Measurements from ENCODE around the gene ZNF48.

Gene ZNF48

DNA sequence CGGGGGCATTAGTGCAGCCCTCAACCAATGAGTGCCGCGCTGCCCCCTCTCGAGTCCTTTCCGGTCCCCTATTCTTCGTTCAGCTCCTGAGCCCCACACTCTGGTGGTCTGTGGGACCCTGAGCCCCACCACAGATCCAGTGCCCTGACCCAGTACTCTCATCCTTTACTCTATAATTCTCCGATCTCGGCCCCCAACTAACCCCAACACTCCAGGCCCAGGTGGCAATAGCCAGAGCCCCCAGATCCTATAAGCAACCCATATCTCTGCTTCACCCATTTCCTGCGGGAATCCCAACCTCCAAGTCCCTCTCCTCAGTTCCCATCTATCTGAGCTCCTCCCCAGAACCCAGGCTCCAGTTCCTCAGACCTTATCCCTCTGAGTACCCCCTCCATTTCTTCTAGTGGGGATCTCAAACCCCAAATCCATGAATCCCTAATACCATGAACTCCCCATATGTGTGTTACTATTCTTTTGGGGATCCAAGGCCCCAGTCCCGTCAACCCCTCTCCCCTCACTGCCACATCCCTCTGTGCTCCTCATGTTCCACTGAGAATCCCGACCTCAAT is 23.9 kb upstream of the ZNF48 start:
- peak overlapping the region; percentile 24 for H3K18ac ChIP-seq (ENCODE audit: low read length)
- H3K4me1 ChIP-seq (ENCODE audit: control insufficient read depth in 2 of 2, insufficient read depth in 1 of 2, low read depth in 1 of 2, low read length in 2 of 2), result peaks cover 23 to 27% of the 10 kb centered on the region in 2 donors
- no peaks in the 10 kb centered on the region for H3K9me3 ChIP-seq (replicated peaks in 1 of 2; ENCODE audit: control insufficient read depth in 2 of 2, insufficient read depth in 1 of 2, low read depth in 1 of 2, low read length in 2 of 2)
- peak overlapping the region; percentile 71 for H2AFZ ChIP-seq (ENCODE audit: low read length)
- no peak for DNase-seq (ENCODE audit: low spot score)
- no peak overlapping the region for H2BK15ac ChIP-seq (ENCODE audit: low read length)
- H3K4ac ChIP-seq (ENCODE audit: low read length), result no peak overlapping the region
- H3K27me3 ChIP-seq (ENCODE audit: control insufficient read depth in 3 of 3, insufficient read depth in 3 of 3, low read depth in 1 of 3, low read length in 3 of 3), result no peaks in the 10 kb centered on the region
- no peak overlapping the region for H3K14ac ChIP-seq (ENCODE audit: low read length)
- H3K36me3 ChIP-seq (replicated peaks in 1 of 2; ENCODE audit: control insufficient read depth in 2 of 2, insufficient read depth in 2 of 2, low read length in 2 of 2), result peaks cover 0 to 11% of the 10 kb centered on the region in 2 donors
- peak overlapping the region; percentile 77 for H3K27ac ChIP-seq (replicated peaks; ENCODE audit: low read length)
- H2BK120ac ChIP-seq (ENCODE audit: low read depth, low read length), result no peak overlapping the region
- peak overlapping the region; percentile 70 for H3K9ac ChIP-seq (ENCODE audit: low read depth, low read length, poor library complexity)
- no CpG with 5 or more reads among the region's 11 CpGs for WGBS, 2 donors (ENCODE audit: extremely low coverage in 2 of 2, insufficient read length in 2 of 2, insufficient replicate concordance in 1 of 2)
- H3K4me3 ChIP-seq (ENCODE audit: low read length in 2 of 2), result peak overlapping the region; percentile 28 to 38
- H2BK5ac ChIP-seq (ENCODE audit: low read length), result peak overlapping the region; percentile 84
- peak overlapping the region; percentile 83 for H3K4me2 ChIP-seq (ENCODE audit: insufficient read depth, low read length, poor library complexity, severe bottlenecking)
- H2BK12ac ChIP-seq (ENCODE audit: low read length), result no peak overlapping the region
- H3K23ac ChIP-seq (ENCODE audit: low read depth, low read length, poor library complexity), result no peak overlapping the region
- H3K79me1 ChIP-seq (ENCODE audit: low read depth, low read length), result peaks cover 10% of the 10 kb centered on the region
- H2AK5ac ChIP-seq (ENCODE audit: low read depth, low read length), result no peak overlapping the region
- H4K91ac ChIP-seq (ENCODE audit: low read depth, low read length, poor library complexity), result no peak overlapping the region
- H4K8ac ChIP-seq (ENCODE audit: low read depth, low read length), result no peak overlapping the region

DNA sequence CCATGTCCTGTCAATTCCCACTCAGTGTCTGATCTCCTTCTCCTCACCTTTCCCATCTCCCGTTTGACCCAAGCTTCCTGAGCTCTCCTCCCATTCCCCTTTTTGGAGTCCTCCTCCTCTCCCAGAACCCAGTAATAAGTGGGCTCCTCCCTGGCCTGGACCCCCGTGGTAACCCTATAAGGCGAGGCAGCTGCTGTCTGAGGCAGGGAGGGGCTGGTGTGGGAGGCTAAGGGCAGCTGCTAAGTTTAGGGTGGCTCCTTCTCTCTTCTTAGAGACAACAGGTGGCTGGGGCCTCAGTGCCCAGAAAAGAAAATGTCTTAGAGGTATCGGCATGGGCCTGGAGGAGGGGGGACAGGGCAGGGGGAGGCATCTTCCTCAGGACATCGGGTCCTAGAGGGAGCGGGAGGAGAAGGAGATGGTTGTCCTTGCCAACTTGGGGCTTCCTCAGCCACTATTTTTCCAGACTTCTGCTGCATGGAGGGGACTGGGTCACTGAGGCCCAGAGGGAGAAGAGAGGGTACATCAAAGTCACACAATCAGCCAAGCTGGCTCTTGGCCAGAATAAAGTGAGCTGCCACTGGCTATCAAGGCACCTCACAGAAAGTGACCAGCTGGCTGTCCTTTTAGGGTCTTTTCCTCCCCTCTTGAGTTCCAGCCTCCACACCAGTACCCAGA is 23.0 kb upstream of the ZNF48 start:
- Histone ChIP-seq H3K9ac (ENCODE audit: low read depth, low read length, poor library complexity) (peak overlapping the region; percentile 36), H4K8ac (ENCODE audit: low read depth, low read length) (no peak overlapping the region), H2BK12ac (ENCODE audit: low read length) (peak overlapping the region; percentile 64), H3K4ac (ENCODE audit: low read length) (no peak overlapping the region), H4K91ac (ENCODE audit: low read depth, low read length, poor library complexity) (no peak overlapping the region), H2AK5ac (ENCODE audit: low read depth, low read length) (peak overlapping the region; percentile 93), H2BK15ac (ENCODE audit: low read length) (peak overlapping the region; percentile 94), H2AFZ (ENCODE audit: low read length) (peak overlapping the region; percentile 7), H3K4me2 (ENCODE audit: insufficient read depth, low read length, poor library complexity, severe bottlenecking) (no peak overlapping the region), H3K23ac (ENCODE audit: low read depth, low read length, poor library complexity) (no peak overlapping the region), H3K4me3 (ENCODE audit: low read length in 2 of 2) (no peak overlapping the region), H3K14ac (ENCODE audit: low read length) (no peak overlapping the region), H2BK120ac (ENCODE audit: low read depth, low read length) (no peak overlapping the region), H3K9me3 (replicated peaks in 1 of 2; ENCODE audit: control insufficient read depth in 2 of 2, insufficient read depth in 1 of 2, low read depth in 1 of 2, low read length in 2 of 2) (no peaks in the 10 kb centered on the region), H3K36me3 (replicated peaks in 1 of 2; ENCODE audit: control insufficient read depth in 2 of 2, insufficient read depth in 2 of 2, low read length in 2 of 2) (peaks cover 0 to 4% of the 10 kb centered on the region in 2 donors), H2BK5ac (ENCODE audit: low read length) (peak overlapping the region; percentile 84), H3K27ac (replicated peaks; ENCODE audit: low read length) (no peak overlapping the region), H3K18ac (ENCODE audit: low read length) (no peak overlapping the region), H3K79me1 (ENCODE audit: low read depth, low read length) (peaks cover 10% of the 10 kb centered on the region), H3K4me1 (ENCODE audit: control insufficient read depth in 2 of 2, insufficient read depth in 1 of 2, low read depth in 1 of 2, low read length in 2 of 2) (peaks cover 26 to 32% of the 10 kb centered on the region in 2 donors), H3K27me3 (ENCODE audit: control insufficient read depth in 3 of 3, insufficient read depth in 3 of 3, low read depth in 1 of 3, low read length in 3 of 3) (no peaks in the 10 kb centered on the region)
- no peak for DNase-seq (ENCODE audit: low spot score)
- no CpG with 5 or more reads among the region's 6 CpGs for WGBS, 2 donors (ENCODE audit: extremely low coverage in 2 of 2, insufficient read length in 2 of 2, insufficient replicate concordance in 1 of 2)

DNA sequence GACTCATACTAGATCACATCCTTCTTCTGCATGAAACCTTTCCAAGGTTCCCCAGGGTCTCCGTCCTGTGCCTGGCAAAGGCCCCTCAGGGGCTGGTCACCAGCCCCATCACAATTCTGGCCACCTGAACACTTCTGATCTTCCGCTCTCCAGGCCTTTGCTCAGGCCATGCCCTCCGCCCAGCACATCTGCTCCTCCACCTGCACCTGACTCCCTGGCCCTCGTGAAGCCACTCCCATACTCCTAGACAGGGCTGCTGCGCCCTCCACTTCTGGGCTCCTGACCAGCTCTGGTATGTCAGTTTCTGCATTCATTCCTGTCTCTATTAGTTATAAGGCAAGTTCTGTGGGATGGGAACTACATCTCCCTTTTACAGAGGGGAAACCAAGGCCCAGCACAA is 22.5 kb upstream of the ZNF48 start:
- peak overlapping the region; percentile 57 for H2BK120ac ChIP-seq (ENCODE audit: low read depth, low read length)
- H3K18ac ChIP-seq (ENCODE audit: low read length), result no peak overlapping the region
- WGBS, 2 donors (ENCODE audit: extremely low coverage in 2 of 2, insufficient read length in 2 of 2, insufficient replicate concordance in 1 of 2), result no CpG with 5 or more reads among the region's 5 CpGs
- H3K14ac ChIP-seq (ENCODE audit: low read length), result no peak overlapping the region
- H2AFZ ChIP-seq (ENCODE audit: low read length), result no peak overlapping the region
- H3K36me3 ChIP-seq (replicated peaks in 1 of 2; ENCODE audit: control insufficient read depth in 2 of 2, insufficient read depth in 2 of 2, low read length in 2 of 2), result no peaks in the 10 kb centered on the region
- H2BK12ac ChIP-seq (ENCODE audit: low read length), result no peak overlapping the region
- no peak overlapping the region for H3K27ac ChIP-seq (replicated peaks; ENCODE audit: low read length)
- H2BK5ac ChIP-seq (ENCODE audit: low read length), result peak overlapping the region; percentile 84
- no peaks in the 10 kb centered on the region for H3K9me3 ChIP-seq (replicated peaks in 1 of 2; ENCODE audit: control insufficient read depth in 2 of 2, insufficient read depth in 1 of 2, low read depth in 1 of 2, low read length in 2 of 2)
- H3K4me1 ChIP-seq (ENCODE audit: control insufficient read depth in 2 of 2, insufficient read depth in 1 of 2, low read depth in 1 of 2, low read length in 2 of 2), result peaks cover 25 to 32% of the 10 kb centered on the region in 2 donors
- peak overlapping the region; percentile 94 for H2BK15ac ChIP-seq (ENCODE audit: low read length)
- H3K27me3 ChIP-seq (ENCODE audit: control insufficient read depth in 3 of 3, insufficient read depth in 3 of 3, low read depth in 1 of 3, low read length in 3 of 3), result no peaks in the 10 kb centered on the region
- no peak for DNase-seq (ENCODE audit: low spot score)
- H3K4me3 ChIP-seq (ENCODE audit: low read length in 2 of 2), result no peak overlapping the region
- H3K4ac ChIP-seq (ENCODE audit: low read length), result no peak overlapping the region
- H4K91ac ChIP-seq (ENCODE audit: low read depth, low read length, poor library complexity), result no peak overlapping the region
- peaks cover 9% of the 10 kb centered on the region for H3K79me1 ChIP-seq (ENCODE audit: low read depth, low read length)
- no peak overlapping the region for H3K23ac ChIP-seq (ENCODE audit: low read depth, low read length, poor library complexity)
- peak overlapping the region; percentile 24 for H3K9ac ChIP-seq (ENCODE audit: low read depth, low read length, poor library complexity)
- no peak overlapping the region for H3K4me2 ChIP-seq (ENCODE audit: insufficient read depth, low read length, poor library complexity, severe bottlenecking)
- H2AK5ac ChIP-seq (ENCODE audit: low read depth, low read length), result peak overlapping the region; percentile 93
- H4K8ac ChIP-seq (ENCODE audit: low read depth, low read length), result no peak overlapping the region

DNA sequence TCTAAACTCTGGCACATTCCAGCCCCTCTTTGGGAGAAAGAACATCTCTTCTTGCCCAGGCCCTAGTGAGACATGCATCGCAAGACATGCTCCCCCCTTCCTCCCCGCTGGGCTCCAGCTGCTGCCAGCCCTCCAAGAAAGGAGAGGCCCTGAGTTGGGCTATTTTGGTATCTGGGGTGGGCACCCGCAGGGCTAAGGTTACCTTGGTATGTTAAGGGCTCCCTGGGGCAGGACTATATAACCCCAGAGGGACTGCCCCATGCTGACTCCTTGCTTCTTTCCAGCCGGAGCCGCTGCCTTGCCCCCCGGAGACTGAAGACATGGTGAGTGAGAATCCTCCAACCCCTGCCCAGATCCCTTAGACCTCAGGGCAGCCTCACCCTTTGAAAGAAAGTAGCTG is 20.7 kb upstream of the ZNF48 start, which contains the start of gene MYL11:
Gene MYL11 (plus strand): TSS at position 265 of the 400 bp plus-strand sequence. CDS start 56 bp downstream, at position 321.
- no peak within 1 kb of the TSS for H4K8ac ChIP-seq (ENCODE audit: low read depth, low read length)
- H3K27me3 ChIP-seq (ENCODE audit: control insufficient read depth in 3 of 3, insufficient read depth in 3 of 3, low read depth in 1 of 3, low read length in 3 of 3), result no peaks in the 10 kb centered on the region
- no peak within 1 kb of the TSS for H3K27ac ChIP-seq (replicated peaks; ENCODE audit: low read length)
- peaks cover 0 to 2% of the 10 kb centered on the region in 2 donors for H3K36me3 ChIP-seq (replicated peaks in 1 of 2; ENCODE audit: control insufficient read depth in 2 of 2, insufficient read depth in 2 of 2, low read length in 2 of 2)
- no peak within 1 kb of the TSS for H3K14ac ChIP-seq (ENCODE audit: low read length)
- peaks cover 21 to 23% of the 10 kb centered on the region in 2 donors for H3K4me1 ChIP-seq (ENCODE audit: control insufficient read depth in 2 of 2, insufficient read depth in 1 of 2, low read depth in 1 of 2, low read length in 2 of 2)
- H2BK5ac ChIP-seq (ENCODE audit: low read length), result peak within 1 kb of the TSS; percentile 2
- no peak within 1 kb of the TSS for H3K23ac ChIP-seq (ENCODE audit: low read depth, low read length, poor library complexity)
- H3K4me2 ChIP-seq (ENCODE audit: insufficient read depth, low read length, poor library complexity, severe bottlenecking), result no peak within 1 kb of the TSS
- no peaks in the 10 kb centered on the region for H3K9me3 ChIP-seq (replicated peaks in 1 of 2; ENCODE audit: control insufficient read depth in 2 of 2, insufficient read depth in 1 of 2, low read depth in 1 of 2, low read length in 2 of 2)
- no peak for DNase-seq (ENCODE audit: low spot score)
- no peak within 1 kb of the TSS for H4K91ac ChIP-seq (ENCODE audit: low read depth, low read length, poor library complexity)
- H3K9ac ChIP-seq (ENCODE audit: low read depth, low read length, poor library complexity), result no peak within 1 kb of the TSS
- H3K4ac ChIP-seq (ENCODE audit: low read length), result no peak within 1 kb of the TSS
- no CpG with 5 or more reads among the region's 6 CpGs for WGBS, 2 donors (ENCODE audit: extremely low coverage in 2 of 2, insufficient read length in 2 of 2, insufficient replicate concordance in 1 of 2)
- no peak within 1 kb of the TSS for H2BK120ac ChIP-seq (ENCODE audit: low read depth, low read length)
- no peak within 1 kb of the TSS for H3K4me3 ChIP-seq (ENCODE audit: low read length in 2 of 2)
- H3K18ac ChIP-seq (ENCODE audit: low read length), result peak within 1 kb of the TSS; percentile 3
- H2BK12ac ChIP-seq (ENCODE audit: low read length), result no peak within 1 kb of the TSS
- no peak within 1 kb of the TSS for H2AFZ ChIP-seq (ENCODE audit: low read length)
- peaks cover 3% of the 10 kb centered on the region for H3K79me1 ChIP-seq (ENCODE audit: low read depth, low read length)
- peak within 1 kb of the TSS; percentile 59 for H2BK15ac ChIP-seq (ENCODE audit: low read length)
- H2AK5ac ChIP-seq (ENCODE audit: low read depth, low read length), result peak within 1 kb of the TSS; percentile 42
